NAMALWA (cell line): ENCODE data around the gene HHAT.

Source experiments
- DNase-seq: peaks from one replicate; pipeline ENCODE4 v3.0.0-alpha.2; 2015; ENCODE audit warnings: low spot score

HHAT gene

GRCh38 chr1:210489491-210489890, 160.8 kb downstream of the HHAT start:
- DNase-seq = no peak

DNA sequence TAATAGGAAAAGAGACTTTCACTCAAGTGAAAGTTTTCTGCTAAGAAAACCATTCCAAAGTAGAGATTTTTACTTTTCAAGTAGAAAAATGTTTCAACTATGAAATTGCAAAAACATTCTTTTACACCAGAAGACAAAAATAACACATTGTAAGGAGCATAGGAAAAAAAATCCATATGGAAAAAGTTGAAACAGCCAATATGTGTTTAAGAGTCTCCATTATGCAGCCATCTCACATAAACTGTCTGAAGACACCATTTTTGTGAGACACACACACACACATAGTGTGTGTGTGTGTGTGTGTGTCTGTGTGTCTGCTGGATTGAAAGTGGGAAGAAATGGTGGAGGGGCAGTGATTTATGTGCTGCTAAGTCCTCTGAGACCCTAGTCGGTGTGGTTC, 162.1 kb downstream of the HHAT start:
- no peak for DNase-seq

GRCh38 chr1:210496063-210496462, 167.4 kb downstream of the HHAT start:
- DNase-seq = no peak

DNA sequence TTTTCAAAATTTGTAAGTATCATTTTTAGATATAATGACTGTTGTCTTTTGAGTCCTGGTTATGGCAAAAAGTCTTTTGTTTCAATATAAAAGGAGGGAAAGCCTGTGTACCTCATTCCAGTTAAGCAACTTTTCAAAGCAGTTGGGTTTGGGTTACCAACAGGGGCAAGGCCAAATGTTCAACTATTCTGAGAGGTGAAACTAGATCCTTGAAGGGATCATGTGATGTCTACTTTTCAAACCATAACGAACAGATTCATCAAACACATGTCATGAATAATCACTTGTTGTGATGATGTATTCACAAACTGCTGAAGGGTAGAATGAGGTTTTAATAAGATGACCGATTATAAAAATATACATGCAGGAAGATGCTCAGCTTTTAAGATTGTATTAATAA, 171.3 kb downstream of the HHAT start:
- no peak for DNase-seq

- DNase-seq = no peak
Measured at GRCh38 chr1:210500831-210501230, 172.1 kb downstream of the HHAT start.

- DNase-seq = no peak
Measured at GRCh38 chr1:210504286-210504685, 175.6 kb downstream of the HHAT start.

- DNase-seq = no peak
Measured at GRCh38 chr1:210505601-210506496, 177.1 kb downstream of the HHAT start.

- DNase-seq = no peak
Measured at GRCh38 chr1:210506689-210507088, 178.0 kb downstream of the HHAT start.

DNA sequence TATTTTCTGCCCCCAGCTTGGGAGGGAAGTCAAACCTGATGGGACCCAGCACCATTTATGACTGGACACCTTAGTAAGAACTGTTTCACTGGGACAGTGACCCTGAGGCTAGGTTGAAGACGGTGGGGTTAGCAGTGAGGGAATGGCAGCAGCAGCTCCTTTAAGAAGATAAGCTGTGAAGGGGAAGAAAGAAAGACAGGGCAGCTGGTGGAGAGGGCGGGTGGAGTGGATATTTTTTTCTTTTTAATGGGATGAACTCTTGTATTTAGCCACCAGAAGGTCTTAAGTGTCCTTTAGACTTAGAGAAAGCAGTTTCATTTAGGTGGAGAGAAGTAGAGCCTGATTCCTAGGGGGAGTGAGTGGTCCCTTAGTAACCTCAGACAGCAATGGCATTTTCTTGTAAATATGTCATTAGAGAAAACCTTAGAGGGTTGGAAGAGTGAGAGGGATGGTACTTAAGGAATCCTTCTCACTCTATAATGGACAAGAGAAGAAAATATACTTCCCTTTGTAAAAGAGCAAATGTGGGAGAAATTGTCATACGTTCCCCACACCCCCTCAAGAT, 187.5 kb downstream of the HHAT start:
- no peak for DNase-seq

DNA sequence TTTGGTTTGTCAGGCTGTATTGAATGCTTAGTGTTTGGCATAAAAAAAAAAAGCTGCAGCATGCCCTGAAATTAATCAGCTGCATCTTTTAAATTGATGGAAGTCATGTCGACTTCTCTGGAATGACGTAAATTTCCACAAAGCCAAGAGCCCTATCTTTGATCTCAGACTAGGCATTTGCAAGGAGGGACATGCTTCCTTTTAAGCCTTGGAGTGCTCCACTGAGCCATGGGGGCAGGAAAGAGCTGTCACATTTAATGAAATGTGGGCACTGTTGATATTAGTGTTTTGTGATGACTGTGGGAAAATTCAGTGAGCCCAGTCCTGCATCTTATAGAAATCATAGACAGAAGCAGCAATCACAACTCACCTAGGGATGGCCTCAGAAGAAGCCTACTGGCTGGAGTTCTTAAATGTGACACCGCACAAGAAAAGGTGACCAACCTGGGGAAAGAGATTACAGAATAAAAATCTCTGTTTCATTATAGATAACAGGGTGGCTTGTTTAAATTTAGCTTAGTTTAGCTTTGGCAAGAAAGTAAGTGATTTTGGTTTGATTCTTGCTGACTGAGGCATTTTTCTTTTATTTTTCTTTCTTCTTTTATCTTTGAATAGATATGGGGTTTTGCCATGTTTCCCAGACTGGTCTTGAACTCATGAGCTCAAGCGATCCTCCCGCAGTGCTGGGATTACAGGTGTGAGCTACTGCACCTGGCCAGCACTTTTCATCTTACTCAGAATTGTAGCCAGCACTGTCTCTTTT, 188.2 kb downstream of the HHAT start:
- no peak for DNase-seq

- DNase-seq = no peak
Measured at GRCh38 chr1:210523830-210524229, 195.1 kb downstream of the HHAT start.

- no peak for DNase-seq
Measured at GRCh38 chr1:210525716-210526454, 197.2 kb downstream of the HHAT start.

DNA sequence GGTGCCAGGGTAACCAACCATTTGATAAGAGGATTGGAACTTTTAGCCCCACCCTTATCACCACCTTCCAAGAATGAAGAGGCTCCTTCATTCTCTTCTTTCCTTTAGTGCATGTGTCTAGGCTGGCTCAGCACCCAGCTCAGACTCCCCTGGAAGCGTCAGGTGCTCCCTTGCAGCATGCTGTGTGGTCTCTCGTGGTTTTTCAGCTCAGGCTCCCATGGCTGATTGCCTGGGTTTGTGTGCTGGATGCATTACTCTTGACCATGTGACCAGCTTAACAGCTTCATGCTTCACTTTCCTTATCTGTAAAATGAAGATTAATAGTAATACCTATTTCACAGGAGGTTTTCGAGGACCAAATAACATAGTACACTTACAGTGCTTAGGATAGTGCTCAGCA, 198.4 kb downstream of the HHAT start:
- no peak for DNase-seq

DNA sequence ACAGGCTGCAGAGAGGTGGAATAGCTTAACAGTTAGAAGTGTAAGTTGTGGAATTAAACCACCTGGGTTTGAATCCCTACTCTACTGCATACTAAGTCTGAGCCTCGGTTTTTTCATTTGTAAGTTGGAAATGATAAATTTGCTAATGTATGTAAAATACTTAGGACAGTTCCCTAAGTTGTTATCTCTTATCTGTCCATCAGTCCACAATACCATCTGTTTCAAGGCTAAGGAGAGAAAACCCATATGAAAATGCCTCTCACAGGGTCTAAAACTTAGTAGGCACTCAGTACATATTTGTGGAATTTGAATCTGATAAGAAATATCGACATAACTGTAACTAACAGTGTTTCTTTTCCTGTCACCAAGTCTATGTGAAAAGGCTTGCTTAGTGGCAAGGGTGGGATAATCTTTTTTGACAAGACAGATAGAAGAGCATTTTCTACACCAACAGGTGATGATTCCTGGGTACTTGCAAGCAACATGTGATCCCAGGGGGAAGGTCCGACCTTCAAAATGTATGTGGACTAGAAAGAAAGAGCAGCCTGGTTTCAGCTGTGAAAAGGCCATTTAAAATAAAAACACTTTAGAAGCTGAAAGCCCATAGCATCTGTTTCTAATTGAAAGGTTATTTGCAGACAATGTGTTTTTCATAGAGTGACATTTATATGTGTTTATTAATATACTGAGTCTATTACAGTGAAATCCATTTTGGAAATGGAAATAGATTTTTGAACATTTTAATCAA, 202.9 kb downstream of the HHAT start:
- no peak for DNase-seq

- no peak for DNase-seq
Measured at GRCh38 chr1:210532223-210532598, 203.5 kb downstream of the HHAT start.

- no peak for DNase-seq
Measured at GRCh38 chr1:210535761-210536160, 207.1 kb downstream of the HHAT start.

DNA sequence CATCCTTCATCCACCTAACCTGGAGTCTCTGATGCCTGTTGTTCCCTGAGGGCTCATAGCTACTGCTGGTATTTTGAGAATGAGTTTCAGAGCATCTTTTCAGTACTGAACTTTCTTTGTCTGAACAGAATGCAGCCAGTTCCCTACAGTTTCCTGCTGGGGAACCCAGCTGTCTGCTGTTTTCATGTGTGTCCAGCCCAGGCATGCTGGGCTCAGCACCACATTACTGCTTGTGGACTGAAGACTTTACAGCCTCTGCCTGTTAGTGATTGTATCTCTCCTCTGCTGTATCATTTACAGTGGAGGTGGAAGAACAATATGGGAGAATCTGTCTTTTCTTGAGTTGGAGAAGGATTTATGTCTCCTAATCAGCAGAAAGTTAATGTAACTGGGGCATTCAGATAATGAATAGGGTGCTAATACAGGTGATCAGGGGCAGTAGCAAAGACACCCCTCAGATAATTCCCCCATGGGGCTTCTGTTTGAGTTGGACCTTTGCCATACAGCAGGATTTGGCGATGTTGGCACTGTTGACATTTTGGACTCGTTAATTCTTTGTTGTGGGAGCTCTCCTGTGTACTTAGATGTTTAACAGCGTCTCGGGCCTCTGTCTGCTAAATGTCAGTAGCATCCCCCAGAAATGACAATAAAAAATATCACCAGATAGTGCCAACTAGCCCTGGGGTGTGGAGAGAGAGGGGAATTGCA, 207.7 kb downstream of the HHAT start:
- no peak for DNase-seq

DNA sequence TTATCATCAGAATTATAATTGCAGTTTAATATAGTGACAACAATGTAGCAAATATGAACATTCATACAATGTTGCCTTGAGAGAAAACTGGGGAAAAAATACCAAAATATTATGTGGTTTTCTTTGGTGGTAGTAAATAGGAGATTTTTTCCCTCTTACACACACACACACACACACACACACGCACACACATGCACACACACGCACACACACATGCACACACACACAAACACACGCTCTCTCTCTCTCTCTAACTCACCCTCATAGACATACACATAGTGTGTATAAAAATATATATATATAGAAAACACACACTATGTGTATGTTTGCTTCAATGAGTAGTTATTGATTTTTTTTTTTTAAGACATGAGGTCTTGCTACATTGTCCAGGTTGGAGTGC, 211.6 kb downstream of the HHAT start:
- DNase-seq = no peak

GRCh38 chr1:210541680-210542358, 213.1 kb downstream of the HHAT start:
- no peak for DNase-seq

DNA sequence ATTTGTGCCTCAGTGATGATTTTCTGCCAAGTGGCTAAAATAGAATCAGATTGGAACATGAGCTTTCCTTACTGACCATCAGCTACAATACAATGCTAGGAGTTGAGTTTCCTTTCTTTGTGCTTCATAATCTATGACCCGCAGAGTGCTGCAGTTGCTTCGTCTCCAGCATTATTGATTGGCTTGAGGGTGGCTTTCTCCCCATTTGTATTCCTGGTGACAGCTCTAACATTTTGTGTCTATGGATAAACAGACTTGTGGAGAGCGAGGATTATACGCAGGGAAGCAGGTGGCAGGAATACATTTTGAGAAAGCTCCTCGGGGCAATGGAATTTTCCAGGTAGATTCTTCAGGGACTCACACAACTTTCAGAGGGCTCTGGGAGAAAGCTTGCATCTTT, 223.2 kb downstream of the HHAT start:
- DNase-seq = no peak
